ENCODE results near the gene KRTAP6-2.

The KRTAP6-2 gene

GRCh38 chr21:30620080-30620479 lies 21.4 kb upstream of the KRTAP6-2 start:
- H3K27ac ChIP-seq (replicated peaks), result no peak overlapping the region
- TF ChIP-seq CTCF (IDR thresholded peaks at IDR 0.05; ENCODE audit: insufficient read depth, low read length), result no peak
- no peak for TF ChIP-seq REST (IDR thresholded peaks at IDR 0.05; ENCODE audit: insufficient replicate concordance, low read depth)
- no peak for TF ChIP-seq GABPA (IDR thresholded peaks at IDR 0.05; ENCODE audit: low read depth)
- no peak for TF ChIP-seq POLR2AphosphoS5 (IDR thresholded peaks at IDR 0.05; ENCODE audit: low read depth)
- TF ChIP-seq SPI1 (IDR thresholded peaks at IDR 0.05; ENCODE audit: borderline replicate concordance, low read depth), result no peak
- no peak for DNase-seq (ENCODE audit: low read depth in 1 of 2, low spot score in 1 of 2)
- no peak overlapping the region for H3K4me3 ChIP-seq (replicated peaks; ENCODE audit: insufficient read depth, low read length)
- no peaks in the 10 kb centered on the region for H3K27me3 ChIP-seq (ENCODE audit: insufficient read depth, poor library complexity, severe bottlenecking)

GRCh38 chr21:30616125-30616524 lies 17.4 kb upstream of the KRTAP6-2 start, which contains the start of gene KRTAP20-1:
Gene KRTAP20-1, plus strand, starts transcription at chr21:30616425. Its CDS starts 30 bp downstream, at chr21:30616455.
- Histone ChIP-seq H3K27me3 (ENCODE audit: insufficient read depth, poor library complexity, severe bottlenecking) (no peaks in the 10 kb centered on the region), H3K4me3 (replicated peaks; ENCODE audit: insufficient read depth, low read length) (no peak within 1 kb of the TSS), H3K27ac (replicated peaks) (no peak within 1 kb of the TSS)
- DNase-seq (ENCODE audit: low read depth in 1 of 2, low spot score in 1 of 2), result no peak
- TF ChIP-seq GABPA (IDR thresholded peaks at IDR 0.05; ENCODE audit: low read depth) (no peak), SPI1 (IDR thresholded peaks at IDR 0.05; ENCODE audit: borderline replicate concordance, low read depth) (no peak), CTCF (IDR thresholded peaks at IDR 0.05; ENCODE audit: insufficient read depth, low read length) (no peak), REST (IDR thresholded peaks at IDR 0.05; ENCODE audit: insufficient replicate concordance, low read depth) (no peak), POLR2AphosphoS5 (IDR thresholded peaks at IDR 0.05; ENCODE audit: low read depth) (no peak)

GRCh38 chr21:30615199-30615598 lies 16.5 kb upstream of the KRTAP6-2 start:
- no peaks in the 10 kb centered on the region for H3K27me3 ChIP-seq (ENCODE audit: insufficient read depth, poor library complexity, severe bottlenecking)
- no peak overlapping the region for H3K27ac ChIP-seq (replicated peaks)
- no peak overlapping the region for H3K4me3 ChIP-seq (replicated peaks; ENCODE audit: insufficient read depth, low read length)
- DNase-seq (ENCODE audit: low read depth in 1 of 2, low spot score in 1 of 2), result no peak
- TF ChIP-seq POLR2AphosphoS5 (IDR thresholded peaks at IDR 0.05; ENCODE audit: low read depth) (no peak), SPI1 (IDR thresholded peaks at IDR 0.05; ENCODE audit: borderline replicate concordance, low read depth) (no peak), CTCF (IDR thresholded peaks at IDR 0.05; ENCODE audit: insufficient read depth, low read length) (no peak), REST (IDR thresholded peaks at IDR 0.05; ENCODE audit: insufficient replicate concordance, low read depth) (no peak), GABPA (IDR thresholded peaks at IDR 0.05; ENCODE audit: low read depth) (no peak)
